Adrenal gland (tissue), 12 donors: ENCODE results near the gene CAMKMT. TPM values are rescaled to one million over a fixed set of nuclear protein-coding genes. Genes with fewer than 3 reads are reported as not detected.

ENCODE experiments used
- DNase-seq, 7 donors: peaks; one replicate each; pipeline ENCODE4 v3.0.0-alpha.2; 2019 to 2020
- H3K27ac ChIP-seq, 5 donors: fragments of 200-600 bp; sonication (generic) in 4 of 5; 1 replicate in 3 of 5; 2 replicates in 2 of 5; pipeline versions ENCODE4 v1.5.1 to v1.8.0; 2016 to 2020; ENCODE audit warnings: mild to moderate bottlenecking in 1 of 5
- H3K27me3 ChIP-seq: fragments of 200-600 bp; 2 replicates; pipeline ENCODE4 v1.8.0; 2021
- H3K36me3 ChIP-seq, 2 donors: fragments of 200-600 bp; replicated peaks in 1 of 2; 1 replicate in 1 of 2; 2 replicates in 1 of 2; pipeline versions ENCODE4 v1.5.1 to v1.8.0; 2018 to 2022
- H3K4me1 ChIP-seq, 2 donors: fragments of 200-600 bp; replicated peaks in 1 of 2; 1 replicate in 1 of 2; 2 replicates in 1 of 2; pipeline versions ENCODE4 v1.5.1 to v1.8.0; 2018 to 2021
- H3K4me3 ChIP-seq, 4 donors: fragments of 200-600 bp; sonication (generic) in 3 of 4; one replicate each; pipeline ENCODE4 v1.5.1; 2016 to 2018
- H3K9me3 ChIP-seq, 3 donors: fragments of 200-600 bp; sonication (generic) in 1 of 3; replicated peaks in 1 of 3; 1 replicate in 2 of 3; 2 replicates in 1 of 3; pipeline versions ENCODE4 v1.5.1 to v1.8.0; 2016 to 2021
- POLR2A ChIP-seq, 2 donors: fragments of 450-650 bp; IDR thresholded peaks; one replicate each; pipeline ENCODE4 v1.6.1; 2017; ENCODE audit warnings: antibody characterized with exemption in 2 of 2, mild to moderate bottlenecking in 2 of 2, moderate library complexity in 1 of 2
- WGBS, 4 donors: extraction: QIAGEN DNeasy Blood & Tissue Kit in 2 of 4; methylation state at CpG; one replicate each; pipeline versions ENCODE4 v1.1.5 to v1.1.7; 2013 to 2017; 5-methylcytosine and 5-hydroxymethylcytosine counted together
- intact Hi-C, 2 donors: fragments of 100-400 bp; cut with DNase I; formaldehyde crosslinking; loops; one replicate each; pipeline versions ENCODE4 v1.14.1 to v1.15.0; 2022 to 2023
- polyA plus RNA-seq, 3 donors: library from polyadenylated mRNA; stranded (reverse); fragments of 200-250 nt in 2 of 3; fragments of 350-450 nt in 1 of 3; fragmentation: Illumina TruSeq in 1 of 3; extraction: RNeasy Lipid Tissue Mini Kit (QIAGEN cat#74804) in 1 of 3; gene quantifications; one replicate each; pipeline ENCODE4 v1.2.3, GENCODE V29; 2013 to 2014
- total RNA-seq, 9 donors: library from RNA; depleted of rRNA in 4 of 9; stranded (reverse); fragments of >200 nt in 4 of 9; fragments of 120-200 nt in 1 of 9; fragmentation: NEBNext Ultra II Directional in 1 of 9; extraction: Animal tissue kit (Norgen Biotek cat#: 25700) in 1 of 9; gene quantifications; one replicate each; pipeline versions ENCODE4 v1.1.0 to v1.2.4, GENCODE V29; 2013 to 2023
- TF ChIP-seq, protein P1 (sequence below), 6 experiments: fragments of 450-650 bp in 4 of 6; fragments of 200-600 bp in 2 of 6; sonication (generic) in 1 of 6; IDR thresholded peaks; 1 replicate in 5 of 6; 2 replicates in 1 of 6; pipeline versions ENCODE4 v1.5.1 to v1.8.0; 2016 to 2021; ENCODE audit warnings: antibody characterized with exemption in 6 of 6, mild to moderate bottlenecking in 2 of 6, moderate library complexity in 1 of 6
- donor health status: healthy with polysubstance abuse.
- donor health status: Bipolar disorder and iron deficiency.
- donor health status: DM: yes; HTN: yes; CAD: no.
- donor health status: DM: no; HTN: no; CAD: no.
- donor health status: DM: no; HTN: no; CAD: no.
- donor health status: DM: yes; HTN: yes; CAD: no.

Gene CAMKMT
- total and polyA plus RNA-seq, 12 donors: 2.6 to 14.0 (median 8.6) TPM

DNA sequence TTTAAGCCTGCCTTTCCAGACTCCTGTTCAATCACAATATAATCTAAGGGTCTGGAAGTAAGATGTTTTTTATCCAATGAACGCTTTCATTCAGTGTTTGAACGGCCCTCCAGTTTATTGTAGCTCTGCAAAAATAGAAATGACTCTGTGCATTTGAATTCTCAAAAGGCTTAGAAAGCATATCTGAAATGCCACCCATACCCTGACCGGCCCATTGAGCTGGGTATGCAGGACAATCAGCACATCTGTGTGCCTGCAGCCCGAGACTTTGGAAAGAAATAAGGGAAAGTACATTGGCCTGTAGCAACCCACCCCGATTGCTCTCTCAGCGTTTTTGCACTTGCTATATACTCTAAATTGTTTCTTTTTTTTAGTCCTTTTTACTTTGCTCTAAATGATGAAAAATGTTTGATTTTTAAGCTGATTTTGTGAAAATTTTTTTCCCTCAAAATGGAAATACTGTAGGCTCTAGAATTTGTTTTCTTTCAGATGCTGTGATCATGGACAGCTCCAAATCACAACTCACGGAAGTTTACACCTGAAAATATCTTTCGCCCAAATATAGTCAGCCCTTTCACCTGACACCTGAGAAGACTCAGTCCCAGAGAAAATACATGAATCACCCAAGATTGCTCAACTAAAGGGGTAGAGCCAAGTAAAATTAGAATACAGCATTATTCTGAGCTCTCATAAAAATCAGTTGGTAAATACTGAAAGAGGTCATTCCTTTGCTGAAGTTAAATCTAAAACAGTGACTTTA, 385.3 kb downstream of the CAMKMT start:
- no peak for TF ChIP-seq POLR2A (IDR thresholded peaks at IDR 0.05)
- TF ChIP-seq, protein P1, sequence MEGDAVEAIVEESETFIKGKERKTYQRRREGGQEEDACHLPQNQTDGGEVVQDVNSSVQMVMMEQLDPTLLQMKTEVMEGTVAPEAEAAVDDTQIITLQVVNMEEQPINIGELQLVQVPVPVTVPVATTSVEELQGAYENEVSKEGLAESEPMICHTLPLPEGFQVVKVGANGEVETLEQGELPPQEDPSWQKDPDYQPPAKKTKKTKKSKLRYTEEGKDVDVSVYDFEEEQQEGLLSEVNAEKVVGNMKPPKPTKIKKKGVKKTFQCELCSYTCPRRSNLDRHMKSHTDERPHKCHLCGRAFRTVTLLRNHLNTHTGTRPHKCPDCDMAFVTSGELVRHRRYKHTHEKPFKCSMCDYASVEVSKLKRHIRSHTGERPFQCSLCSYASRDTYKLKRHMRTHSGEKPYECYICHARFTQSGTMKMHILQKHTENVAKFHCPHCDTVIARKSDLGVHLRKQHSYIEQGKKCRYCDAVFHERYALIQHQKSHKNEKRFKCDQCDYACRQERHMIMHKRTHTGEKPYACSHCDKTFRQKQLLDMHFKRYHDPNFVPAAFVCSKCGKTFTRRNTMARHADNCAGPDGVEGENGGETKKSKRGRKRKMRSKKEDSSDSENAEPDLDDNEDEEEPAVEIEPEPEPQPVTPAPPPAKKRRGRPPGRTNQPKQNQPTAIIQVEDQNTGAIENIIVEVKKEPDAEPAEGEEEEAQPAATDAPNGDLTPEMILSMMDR (IDR thresholded peaks at IDR 0.05): no peak
- 86 to 95% (median 91%) methylated on average over 8 of the region's 8 CpGs for WGBS, 4 donors
- no peak for DNase-seq

DNA sequence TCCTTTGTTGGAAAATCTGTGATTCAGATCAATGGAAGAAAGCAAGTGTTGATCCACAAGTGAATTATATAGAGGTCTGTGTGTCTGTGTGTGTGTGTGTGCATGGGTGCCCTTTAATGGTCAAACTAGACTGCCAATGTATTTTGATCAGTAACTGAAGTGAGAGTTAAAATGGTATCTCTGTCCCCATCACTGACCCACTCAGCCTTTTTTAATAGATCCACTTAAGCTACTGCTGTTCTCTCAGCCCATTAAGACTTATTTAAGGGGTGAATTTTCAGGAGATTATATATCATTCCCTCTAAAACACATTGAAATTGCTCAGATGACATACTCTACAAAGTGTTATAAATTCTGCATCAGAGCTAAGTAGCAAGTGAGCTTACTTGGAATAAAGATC, 386.0 kb downstream of the CAMKMT start:
- H3K9me3 ChIP-seq: no peaks in the 10 kb centered on the region
- H3K36me3 ChIP-seq: no peaks in the 10 kb centered on the region
- no peak for DNase-seq
- no peaks in the 10 kb centered on the region for H3K27me3 ChIP-seq
- H3K4me1 ChIP-seq: no peaks in the 10 kb centered on the region
- intact Hi-C loops: no loop called here
- TF ChIP-seq POLR2A (IDR thresholded peaks at IDR 0.05): no peak
- TF ChIP-seq, protein P1 (IDR thresholded peaks at IDR 0.05): no peak
- H3K27ac ChIP-seq: no peak overlapping the region
- H3K4me3 ChIP-seq: no peak overlapping the region

More for the DNA sequence above, 385.3 kb downstream of the CAMKMT start:
- H3K4me1 ChIP-seq: no peaks in the 10 kb centered on the region
- H3K27me3 ChIP-seq: no peaks in the 10 kb centered on the region
- H3K9me3 ChIP-seq: no peaks in the 10 kb centered on the region
- H3K36me3 ChIP-seq: no peaks in the 10 kb centered on the region
- no peak overlapping the region for H3K4me3 ChIP-seq
- intact Hi-C loops: no loop called here
- H3K27ac ChIP-seq: no peak overlapping the region

DNA sequence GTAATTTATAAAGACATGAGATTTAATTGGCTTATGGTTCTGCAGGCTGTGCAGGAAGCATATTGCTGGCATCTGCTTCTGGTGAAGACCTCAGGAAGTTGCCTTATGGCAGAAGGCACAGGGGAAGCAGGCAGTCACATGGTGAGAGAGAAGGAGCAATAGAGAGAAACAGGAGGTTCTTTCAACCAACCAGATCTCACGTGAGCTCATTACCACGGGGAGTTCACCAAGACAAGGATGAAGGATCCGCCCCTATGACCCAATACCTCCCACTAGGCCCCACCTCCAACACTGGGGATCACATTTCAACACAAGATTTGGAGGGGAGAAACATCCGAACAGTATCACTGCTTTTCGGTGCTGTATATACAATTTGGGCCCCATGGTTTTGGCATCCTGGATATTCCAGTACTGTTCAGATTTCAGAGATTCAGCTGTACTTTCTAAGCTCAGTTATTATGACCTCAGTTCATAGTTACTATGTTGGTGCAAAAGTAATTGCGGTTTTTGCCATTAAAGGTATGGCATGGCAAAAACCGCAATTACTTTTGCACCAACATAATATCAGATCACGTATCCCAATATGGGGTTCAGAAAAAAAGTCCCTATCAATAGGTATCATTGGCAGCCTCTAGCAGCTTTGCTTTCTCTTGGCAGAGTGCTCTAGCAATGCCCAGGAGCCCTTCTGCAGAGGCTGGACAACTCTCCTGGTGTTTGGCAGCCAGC, 390.2 kb downstream of the CAMKMT start:
- Histone ChIP-seq H3K4me3 (no peak overlapping the region), H3K27ac (no peak overlapping the region), H3K4me1 (no peaks in the 10 kb centered on the region), H3K36me3 (no peaks in the 10 kb centered on the region), H3K9me3 (no peaks in the 10 kb centered on the region), H3K27me3 (no peaks in the 10 kb centered on the region)
- no peak for DNase-seq
- intact Hi-C loops: no loop called here
- 83 to 89% (median 86%) methylated on average over 8 of the region's 8 CpGs for WGBS, 4 donors
- TF ChIP-seq, protein P1 (IDR thresholded peaks at IDR 0.05): no peak
- TF ChIP-seq POLR2A (IDR thresholded peaks at IDR 0.05): no peak

DNA sequence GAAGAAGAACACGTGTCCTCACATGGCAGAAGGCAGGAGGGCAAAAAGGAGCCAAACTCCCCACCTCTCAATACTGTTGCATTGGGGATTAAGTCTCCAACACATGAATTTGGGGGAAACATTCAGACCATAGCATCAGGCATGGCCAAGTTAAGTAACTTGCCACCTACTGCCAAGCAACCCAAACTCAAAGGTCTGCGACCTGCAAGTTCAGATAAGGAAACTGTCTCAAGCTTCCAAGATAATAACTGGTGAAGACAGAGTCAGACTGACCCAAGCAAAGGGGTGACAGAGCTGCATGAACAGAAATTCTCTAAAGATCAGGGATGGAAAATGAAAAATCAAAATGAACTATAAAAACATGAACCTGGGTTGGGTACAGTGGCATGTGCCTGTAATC, 391.0 kb downstream of the CAMKMT start:
- Histone ChIP-seq H3K4me1 (no peaks in the 10 kb centered on the region), H3K36me3 (no peaks in the 10 kb centered on the region), H3K9me3 (no peaks in the 10 kb centered on the region), H3K27me3 (no peaks in the 10 kb centered on the region), H3K27ac (no peak overlapping the region), H3K4me3 (no peak overlapping the region)
- no peak for DNase-seq
- no peak for TF ChIP-seq POLR2A (IDR thresholded peaks at IDR 0.05)
- TF ChIP-seq, protein P1 (IDR thresholded peaks at IDR 0.05): no peak
- WGBS, 4 donors: 95 to 100% (median 99%) methylated on average over 2 of the region's 2 CpGs
- intact Hi-C loops: no loop called here
